Measurements from ENCODE around the gene TBC1D7.

TBC1D7 gene

DNA sequence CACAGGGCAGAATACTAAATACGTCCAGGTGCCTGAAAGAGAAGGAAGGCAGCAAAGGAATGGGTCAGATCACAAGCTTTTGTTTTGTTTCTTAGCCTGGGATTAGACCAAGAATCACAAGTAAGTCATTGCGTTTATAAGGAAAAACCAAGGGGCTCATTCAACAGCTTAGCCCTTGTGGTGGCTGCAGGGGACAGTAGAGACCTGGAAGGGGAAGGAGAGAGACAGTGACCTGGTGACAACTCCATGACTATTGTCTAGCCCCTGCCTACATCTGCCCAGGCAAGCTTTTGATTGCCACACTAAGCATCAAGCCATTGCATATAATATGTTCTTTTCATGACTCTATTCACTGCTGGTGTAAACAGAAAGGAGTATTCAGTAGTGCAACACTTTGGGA, 30.2 kb upstream of the TBC1D7 start:
- Histone ChIP-seq H3K36me3 (ENCODE audit: control insufficient read depth in 2 of 2, insufficient read depth in 1 of 2, low read length in 2 of 2) (no peaks in the 10 kb centered on the region), H3K27ac (ENCODE audit: extremely low read depth, low read depth, low read length) (no peak overlapping the region), H3K4me3 (ENCODE audit: low read depth, low read length) (no peak overlapping the region), H3K4me1 (ENCODE audit: control insufficient read depth, insufficient read depth, low read length) (no peaks in the 10 kb centered on the region), H3K9me3 (ENCODE audit: control insufficient read depth, insufficient read depth, low read depth, low read length) (no peaks in the 10 kb centered on the region)
- POLR2A ChIA-PET: no interaction called here
- TF ChIP-seq ZNF416 (tag by site-specific recombination; IDR thresholded peaks at IDR 0.05): no peak
- TF ChIP-seq, protein P1, sequence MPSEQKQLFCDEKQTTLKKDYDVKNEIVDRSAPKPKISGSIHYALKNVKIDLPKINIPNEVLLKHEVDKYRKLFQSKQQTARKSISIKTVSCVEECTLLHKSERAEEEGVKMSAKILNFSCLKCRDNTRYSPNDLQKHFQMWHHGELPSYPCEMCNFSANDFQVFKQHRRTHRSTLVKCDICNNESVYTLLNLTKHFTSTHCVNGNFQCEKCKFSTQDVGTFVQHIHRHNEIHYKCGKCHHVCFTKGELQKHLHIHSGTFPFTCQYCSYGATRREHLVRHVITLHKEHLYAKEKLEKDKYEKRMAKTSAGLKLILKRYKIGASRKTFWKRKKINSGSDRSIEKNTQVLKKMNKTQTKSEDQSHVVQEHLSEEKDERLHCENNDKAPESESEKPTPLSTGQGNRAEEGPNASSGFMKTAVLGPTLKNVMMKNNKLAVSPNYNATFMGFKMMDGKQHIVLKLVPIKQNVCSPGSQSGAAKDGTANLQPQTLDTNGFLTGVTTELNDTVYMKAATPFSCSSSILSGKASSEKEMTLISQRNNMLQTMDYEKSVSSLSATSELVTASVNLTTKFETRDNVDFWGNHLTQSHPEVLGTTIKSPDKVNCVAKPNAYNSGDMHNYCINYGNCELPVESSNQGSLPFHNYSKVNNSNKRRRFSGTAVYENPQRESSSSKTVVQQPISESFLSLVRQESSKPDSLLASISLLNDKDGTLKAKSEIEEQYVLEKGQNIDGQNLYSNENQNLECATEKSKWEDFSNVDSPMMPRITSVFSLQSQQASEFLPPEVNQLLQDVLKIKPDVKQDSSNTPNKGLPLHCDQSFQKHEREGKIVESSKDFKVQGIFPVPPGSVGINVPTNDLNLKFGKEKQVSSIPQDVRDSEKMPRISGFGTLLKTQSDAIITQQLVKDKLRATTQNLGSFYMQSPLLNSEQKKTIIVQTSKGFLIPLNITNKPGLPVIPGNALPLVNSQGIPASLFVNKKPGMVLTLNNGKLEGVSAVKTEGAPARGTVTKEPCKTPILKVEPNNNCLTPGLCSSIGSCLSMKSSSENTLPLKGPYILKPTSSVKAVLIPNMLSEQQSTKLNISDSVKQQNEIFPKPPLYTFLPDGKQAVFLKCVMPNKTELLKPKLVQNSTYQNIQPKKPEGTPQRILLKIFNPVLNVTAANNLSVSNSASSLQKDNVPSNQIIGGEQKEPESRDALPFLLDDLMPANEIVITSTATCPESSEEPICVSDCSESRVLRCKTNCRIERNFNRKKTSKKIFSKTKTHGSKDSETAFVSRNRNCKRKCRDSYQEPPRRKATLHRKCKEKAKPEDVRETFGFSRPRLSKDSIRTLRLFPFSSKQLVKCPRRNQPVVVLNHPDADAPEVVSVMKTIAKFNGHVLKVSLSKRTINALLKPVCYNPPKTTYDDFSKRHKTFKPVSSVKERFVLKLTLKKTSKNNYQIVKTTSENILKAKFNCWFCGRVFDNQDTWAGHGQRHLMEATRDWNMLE (tag by site-specific recombination; conservative IDR thresholded peaks at IDR 0.05; ENCODE audit: low read depth): no peak
- CTCF ChIA-PET: interaction anchor here (0.9 to 2.6 kb wide), 3 partner anchors 216 to 267 kb away, joined by 3 to 9 read pairs (median 4); partner anchors contain the start of gene SIRT5

DNA sequence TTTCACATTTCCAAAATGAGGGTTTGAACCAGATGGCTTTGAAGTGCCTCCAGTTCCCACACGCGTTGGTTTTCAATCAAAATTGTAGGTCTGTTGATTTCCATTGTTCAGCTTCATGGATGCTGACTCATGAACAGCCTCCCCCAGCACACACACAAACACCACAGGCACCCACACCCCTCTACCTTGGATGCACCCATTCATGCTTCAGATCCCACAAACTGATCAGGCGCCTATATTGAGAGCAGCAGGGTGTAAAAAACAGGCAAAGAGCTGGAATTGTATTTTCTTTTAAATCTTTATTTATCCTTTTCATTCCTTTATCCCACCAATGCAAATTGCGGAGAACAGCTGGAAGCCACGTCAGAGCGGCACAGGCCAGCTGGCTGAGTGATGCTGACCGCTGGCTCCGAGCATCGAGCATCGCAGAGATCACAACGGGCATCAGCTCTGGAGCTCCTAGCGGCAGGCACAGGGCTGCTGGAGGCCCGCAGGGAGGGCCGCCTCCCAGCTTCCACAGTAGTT, 29.3 kb upstream of the TBC1D7 start:
- Histone ChIP-seq H3K9me3 (ENCODE audit: control insufficient read depth, insufficient read depth, low read depth, low read length) (no peaks in the 10 kb centered on the region), H3K4me3 (ENCODE audit: low read depth, low read length) (no peak overlapping the region), H3K4me1 (ENCODE audit: control insufficient read depth, insufficient read depth, low read length) (no peaks in the 10 kb centered on the region), H3K36me3 (ENCODE audit: control insufficient read depth in 2 of 2, insufficient read depth in 1 of 2, low read length in 2 of 2) (no peaks in the 10 kb centered on the region), H3K27ac (ENCODE audit: extremely low read depth, low read depth, low read length) (no peak overlapping the region)
- TF ChIP-seq, protein P2, sequence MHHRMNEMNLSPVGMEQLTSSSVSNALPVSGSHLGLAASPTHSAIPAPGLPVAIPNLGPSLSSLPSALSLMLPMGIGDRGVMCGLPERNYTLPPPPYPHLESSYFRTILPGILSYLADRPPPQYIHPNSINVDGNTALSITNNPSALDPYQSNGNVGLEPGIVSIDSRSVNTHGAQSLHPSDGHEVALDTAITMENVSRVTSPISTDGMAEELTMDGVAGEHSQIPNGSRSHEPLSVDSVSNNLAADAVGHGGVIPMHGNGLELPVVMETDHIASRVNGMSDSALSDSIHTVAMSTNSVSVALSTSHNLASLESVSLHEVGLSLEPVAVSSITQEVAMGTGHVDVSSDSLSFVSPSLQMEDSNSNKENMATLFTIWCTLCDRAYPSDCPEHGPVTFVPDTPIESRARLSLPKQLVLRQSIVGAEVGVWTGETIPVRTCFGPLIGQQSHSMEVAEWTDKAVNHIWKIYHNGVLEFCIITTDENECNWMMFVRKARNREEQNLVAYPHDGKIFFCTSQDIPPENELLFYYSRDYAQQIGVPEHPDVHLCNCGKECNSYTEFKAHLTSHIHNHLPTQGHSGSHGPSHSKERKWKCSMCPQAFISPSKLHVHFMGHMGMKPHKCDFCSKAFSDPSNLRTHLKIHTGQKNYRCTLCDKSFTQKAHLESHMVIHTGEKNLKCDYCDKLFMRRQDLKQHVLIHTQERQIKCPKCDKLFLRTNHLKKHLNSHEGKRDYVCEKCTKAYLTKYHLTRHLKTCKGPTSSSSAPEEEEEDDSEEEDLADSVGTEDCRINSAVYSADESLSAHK (tag by site-specific recombination; IDR thresholded peaks at IDR 0.05): no peak
- no peak for TF ChIP-seq KLF16 (tag by site-specific recombination; IDR thresholded peaks at IDR 0.05)
- TF ChIP-seq ZNF585B (tag by site-specific recombination; IDR thresholded peaks at IDR 0.05): no peak
- TF ChIP-seq GLIS2 (tag by site-specific recombination; IDR thresholded peaks at IDR 0.05): no peak
- CTCF ChIA-PET: interaction anchor here (0.6 to 2.6 kb wide), 7 partner anchors 38 to 1891 kb away, joined by 3 to 9 read pairs (median 3); partner anchors contain the start of gene SIRT5
- POLR2A ChIA-PET: no interaction called here

DNA sequence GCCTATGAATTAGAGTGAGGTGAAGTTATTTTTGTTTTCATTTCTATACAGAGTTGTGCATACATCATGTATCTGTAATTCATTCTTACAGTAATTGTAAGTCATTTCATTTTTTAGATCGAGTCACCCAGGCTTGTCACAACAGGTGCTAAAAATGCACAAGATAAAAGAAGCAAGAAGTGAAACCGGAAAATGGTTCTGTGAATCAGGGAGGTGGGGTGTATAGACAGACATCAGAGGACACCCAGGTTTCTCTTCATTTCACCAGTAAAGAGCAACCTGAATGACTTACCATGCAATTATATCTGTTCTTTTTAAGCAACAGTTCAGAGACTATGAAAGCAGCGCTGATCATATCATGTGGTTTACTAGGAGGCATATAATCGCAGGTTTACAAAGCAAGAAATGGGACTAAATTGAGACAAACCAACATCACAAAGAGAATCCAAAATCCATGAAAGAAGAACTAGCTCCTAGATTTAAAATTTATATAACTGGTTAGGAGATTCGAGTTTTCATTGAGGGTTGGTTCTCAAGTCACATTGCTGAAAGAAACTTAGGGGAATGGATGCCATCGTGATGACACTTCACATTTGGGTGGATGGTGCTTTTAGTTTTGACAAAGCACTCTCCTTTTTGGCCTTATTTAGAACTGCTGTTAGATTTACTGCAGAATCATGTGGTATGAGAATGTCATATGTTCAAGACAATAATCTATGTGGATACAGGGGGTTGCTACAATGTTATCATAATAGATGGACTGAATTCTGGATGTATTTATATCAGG, 27.9 kb upstream of the TBC1D7 start:
- Histone ChIP-seq H3K27ac (ENCODE audit: extremely low read depth, low read depth, low read length) (no peak overlapping the region), H3K4me1 (ENCODE audit: control insufficient read depth, insufficient read depth, low read length) (no peaks in the 10 kb centered on the region), H3K36me3 (ENCODE audit: control insufficient read depth in 2 of 2, insufficient read depth in 1 of 2, low read length in 2 of 2) (no peaks in the 10 kb centered on the region), H3K9me3 (ENCODE audit: control insufficient read depth, insufficient read depth, low read depth, low read length) (no peaks in the 10 kb centered on the region), H3K4me3 (ENCODE audit: low read depth, low read length) (no peak overlapping the region)
- no peak for TF ChIP-seq ZNF169 (tag by site-specific recombination; IDR thresholded peaks at IDR 0.05)
- 0 out of 2 replicates have a peak, but pooled peaks have one; percentile 21 for TF ChIP-seq SCRT2 (tag by site-specific recombination; IDR thresholded peaks at IDR 0.05)
- POLR2A ChIA-PET: interaction anchor here (0.6 to 1.6 kb wide), 3 partner anchors 19 to 219 kb away, joined by 4 to 6 read pairs (median 4); partner anchors contain the start of genes SIRT5 and TBC1D7
- CTCF ChIA-PET: interaction anchor here (1.5 to 1.8 kb wide), 2 partner anchors 18 to 24 kb away, joined by 4 read pairs; no protein-coding TSS in a partner anchor

Measured in HEK293 (cell line).